ENCODE results near the gene RNF26.

Gene RNF26

GRCh38 chr11:119297938-119298337, 36.4 kb upstream of the RNF26 start:
- in situ Hi-C loops (cut with MboI; ENCODE audit: low sequenced_read_pairs, unreplicated experiment): no loop called here
- DNase-seq (ENCODE audit: low spot score): no peak
- no peak for TF ChIP-seq CTCF (IDR thresholded peaks at IDR 0.05; ENCODE audit: borderline replicate concordance, control extremely low read depth, extremely low read depth, insufficient read depth, missing control alignments)

- TF ChIP-seq CTCF (IDR thresholded peaks at IDR 0.05; ENCODE audit: borderline replicate concordance, control extremely low read depth, extremely low read depth, insufficient read depth, missing control alignments): no peak
- DNase-seq (ENCODE audit: low spot score): no peak
- in situ Hi-C loops (cut with MboI; ENCODE audit: low sequenced_read_pairs, unreplicated experiment): no loop called here
Measured at GRCh38 chr11:119298726-119299125, 35.6 kb upstream of the RNF26 start.

GRCh38 chr11:119299416-119299815, 34.9 kb upstream of the RNF26 start:
- no peak for TF ChIP-seq CTCF (IDR thresholded peaks at IDR 0.05; ENCODE audit: borderline replicate concordance, control extremely low read depth, extremely low read depth, insufficient read depth, missing control alignments)
- DNase-seq (ENCODE audit: low spot score): no peak
- in situ Hi-C loops (cut with MboI; ENCODE audit: low sequenced_read_pairs, unreplicated experiment): no loop called here

DNA sequence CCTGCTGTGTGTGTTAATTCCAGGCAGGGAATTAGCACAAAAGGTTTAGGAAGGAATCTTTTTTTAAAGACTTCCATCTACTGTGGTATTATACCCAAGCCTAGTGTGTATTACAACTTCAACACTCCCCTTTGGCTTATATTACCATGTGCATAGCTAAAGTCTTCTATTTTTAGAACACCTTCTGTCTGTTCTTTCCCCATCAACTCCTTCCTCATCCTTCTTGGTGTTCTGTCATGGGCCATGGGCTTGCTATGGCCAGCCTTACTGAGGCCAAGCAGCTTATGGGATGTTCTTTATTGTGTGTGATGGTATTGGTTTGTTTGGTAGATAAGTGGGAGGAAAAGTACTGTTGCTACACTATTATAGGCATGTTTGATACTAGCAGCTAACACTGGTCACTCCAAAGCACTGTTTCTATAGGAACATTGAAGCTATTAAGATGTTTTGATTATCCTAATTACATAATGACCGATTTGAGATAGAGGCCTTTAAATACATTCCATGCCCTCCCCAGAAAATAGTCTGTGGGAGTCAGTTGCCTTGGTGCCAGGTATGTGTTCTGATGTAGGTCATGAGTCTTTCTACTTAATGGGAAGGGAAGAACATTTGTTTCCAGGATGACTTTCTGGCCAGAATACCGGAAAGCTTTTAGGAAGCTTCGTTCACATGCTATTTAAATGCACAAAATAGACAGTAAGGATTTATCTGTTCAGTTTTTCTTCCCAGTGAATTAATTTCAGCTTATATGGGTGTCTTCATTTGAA, 33.9 kb upstream of the RNF26 start:
- in situ Hi-C loops (cut with MboI; ENCODE audit: low sequenced_read_pairs, unreplicated experiment): no loop called here

DNA sequence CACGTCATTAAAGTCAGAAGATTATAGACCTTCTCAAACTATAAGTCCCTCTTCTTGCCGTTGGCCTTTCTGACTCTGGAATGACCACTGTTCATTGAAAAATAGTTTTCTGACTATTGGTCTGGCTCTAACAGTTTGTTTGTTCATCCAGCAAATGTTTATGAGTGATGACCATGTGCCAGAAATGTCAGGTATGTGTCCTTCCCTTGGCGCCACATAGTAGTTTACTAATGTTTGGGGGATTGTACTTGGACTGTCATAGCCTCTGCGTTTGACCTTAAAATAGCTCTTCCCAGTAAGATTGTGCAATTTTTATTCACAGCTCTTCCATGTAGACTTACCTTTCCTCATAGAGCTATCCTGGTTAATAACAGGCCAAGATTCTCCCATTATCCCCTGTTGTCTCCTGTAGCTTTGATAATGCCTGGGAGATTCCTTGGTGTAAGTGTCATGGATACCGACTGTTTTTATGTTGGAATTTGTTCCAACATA, 31.1 kb upstream of the RNF26 start:
- no peak for TF ChIP-seq CTCF (IDR thresholded peaks at IDR 0.05; ENCODE audit: borderline replicate concordance, control extremely low read depth, extremely low read depth, insufficient read depth, missing control alignments)
- in situ Hi-C loops (cut with MboI; ENCODE audit: low sequenced_read_pairs, unreplicated experiment): no loop called here
- DNase-seq (ENCODE audit: low spot score): no peak

More for the DNA sequence above, 33.9 kb upstream of the RNF26 start:
- TF ChIP-seq CTCF (IDR thresholded peaks at IDR 0.05; ENCODE audit: borderline replicate concordance, control extremely low read depth, extremely low read depth, insufficient read depth, missing control alignments): no peak
- no peak for DNase-seq (ENCODE audit: low spot score)

GRCh38 chr11:119305556-119306372, 28.6 kb upstream of the RNF26 start:
- TF ChIP-seq CTCF (IDR thresholded peaks at IDR 0.05; ENCODE audit: borderline replicate concordance, control extremely low read depth, extremely low read depth, insufficient read depth, missing control alignments): no peak
- no peak for DNase-seq (ENCODE audit: low spot score)
- in situ Hi-C loops (cut with MboI; ENCODE audit: low sequenced_read_pairs, unreplicated experiment): no loop called here

Data from GM13976 (cell line).